GM19328 (cell line): Measurements from ENCODE around the gene FLRT1.

Experiments
- ATAC-seq: cut with Tn5 transposase; IDR thresholded peaks from one replicate; pipeline ENCODE4 v1.9.1; 2021; ENCODE audit warnings: mild to moderate bottlenecking, moderate library complexity; ENCODE audit not compliant: unreplicated experiment

The FLRT1 gene

GRCh38 chr11:64006398-64006797 lies 29.3 kb upstream of the FLRT1 start:
- ATAC-seq: no peak

DNA sequence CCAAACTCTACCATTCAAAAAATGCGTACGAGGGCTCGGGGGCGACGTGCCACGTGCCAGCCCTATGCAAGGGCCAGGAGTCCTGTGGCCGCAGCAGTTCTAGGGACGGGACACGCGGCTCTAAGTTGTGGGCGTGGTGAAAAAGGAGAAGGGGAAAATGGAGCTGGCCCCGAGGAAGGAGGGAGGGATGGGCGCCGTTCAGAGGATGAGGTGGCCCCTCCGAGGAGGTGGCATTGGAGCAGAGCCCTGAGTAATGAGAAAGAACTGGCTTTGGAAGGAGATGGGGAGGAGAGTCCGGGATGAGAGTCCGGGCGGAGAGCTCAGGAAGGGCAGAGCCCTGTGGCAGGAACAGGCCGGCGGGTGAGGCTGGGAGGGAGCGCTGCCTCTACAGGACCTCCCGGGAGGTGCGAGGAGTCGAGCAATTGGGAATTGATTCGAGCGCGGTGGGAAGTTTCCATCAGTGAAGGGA lies 28.5 kb upstream of the FLRT1 start:
- ATAC-seq: no peak

GRCh38 chr11:64007629-64008282 lies 28.0 kb upstream of the FLRT1 start:
- ATAC-seq: no peak

DNA sequence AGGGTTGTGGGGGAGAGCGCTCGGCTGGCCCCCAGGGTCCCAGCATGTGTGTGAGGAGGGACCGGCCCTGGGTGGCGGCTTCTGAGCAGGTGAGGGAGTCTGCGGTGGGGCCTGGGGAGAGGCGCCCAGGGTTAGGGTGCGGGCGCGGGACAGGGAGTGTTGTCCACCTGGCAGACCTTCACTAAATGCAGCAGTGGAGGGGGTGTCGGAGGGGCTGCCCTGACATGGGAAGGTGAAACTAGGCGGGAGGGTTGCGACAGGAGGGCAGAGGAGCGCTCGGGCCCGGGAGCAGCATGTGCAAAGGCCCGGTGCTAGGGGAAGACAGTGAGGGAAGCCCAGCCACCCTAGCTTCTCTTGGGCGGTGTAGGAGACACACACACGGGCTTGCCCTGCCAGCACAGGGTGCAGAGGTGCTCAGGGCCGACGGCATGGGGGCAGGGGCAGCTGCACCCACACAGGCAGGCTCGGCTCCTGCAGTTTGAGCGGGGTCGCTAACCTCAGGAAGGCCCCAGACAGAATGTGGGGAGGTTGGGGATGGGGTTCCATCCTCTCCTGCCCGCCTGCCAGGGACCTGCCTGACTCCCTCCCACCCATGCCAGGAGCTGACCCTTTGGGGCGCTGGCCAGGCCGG lies 27.3 kb upstream of the FLRT1 start:
- no peak for ATAC-seq

DNA sequence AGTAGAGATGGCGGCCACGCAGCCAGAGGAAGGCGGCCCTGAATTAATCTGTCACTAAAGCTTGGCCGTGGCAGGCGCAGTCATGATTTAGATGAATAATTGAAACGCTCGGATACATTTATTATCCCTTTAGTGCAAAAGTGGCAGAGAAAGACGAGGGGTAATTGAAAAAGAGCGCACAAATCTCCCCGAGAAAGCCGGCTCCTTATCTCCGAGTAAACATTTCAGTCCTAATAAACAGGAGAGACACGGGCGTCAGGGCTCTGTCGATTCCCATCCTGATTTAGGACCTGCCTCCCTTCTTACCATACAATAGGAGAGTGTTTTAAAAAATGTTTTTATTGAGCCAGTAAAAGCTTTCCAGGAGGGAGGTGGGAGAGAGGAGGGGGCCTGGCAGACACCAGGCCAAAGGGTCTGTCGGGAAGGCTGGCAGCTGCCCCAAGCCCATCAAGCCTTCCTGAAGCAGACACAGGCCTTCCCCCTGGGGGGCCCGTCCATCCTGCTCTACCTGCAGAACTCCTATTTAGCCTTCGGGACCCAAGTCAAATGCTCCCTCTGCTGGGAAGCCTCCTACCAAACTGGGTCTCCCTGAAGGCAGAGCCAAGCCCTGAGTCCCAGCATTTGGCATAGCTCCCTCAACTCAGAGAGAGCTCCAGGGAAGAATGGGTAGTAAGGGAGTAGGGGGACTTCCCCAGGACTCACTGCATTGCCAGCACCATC lies 26.7 kb upstream of the FLRT1 start:
- ATAC-seq: no peak

DNA sequence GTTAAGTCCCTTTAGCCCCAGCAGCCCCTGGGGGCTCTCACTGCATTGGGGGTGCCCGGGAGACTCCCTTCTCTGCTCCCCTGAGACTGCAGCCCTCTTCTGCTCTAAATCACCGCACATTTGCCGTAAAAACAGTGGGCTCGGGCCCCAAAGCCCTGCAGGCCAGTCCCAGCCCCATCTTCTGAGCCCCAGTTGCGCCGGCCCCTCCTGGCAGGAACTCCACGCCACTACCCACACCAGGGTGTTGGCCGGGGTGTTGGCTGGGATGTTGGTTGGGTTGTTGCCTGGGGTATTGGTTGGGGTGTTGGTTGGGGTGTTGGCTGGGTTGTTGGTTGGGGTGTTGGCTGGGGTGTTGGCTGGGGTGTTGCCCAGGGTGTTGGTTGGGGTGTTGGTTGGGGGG lies 26.0 kb upstream of the FLRT1 start:
- no peak for ATAC-seq

- ATAC-seq: no peak
Measured at GRCh38 chr11:64010783-64011182, 24.9 kb upstream of the FLRT1 start.

- no peak for ATAC-seq
Measured at GRCh38 chr11:64011371-64011770, 24.4 kb upstream of the FLRT1 start.

GRCh38 chr11:64013141-64013896 lies 22.4 kb upstream of the FLRT1 start:
- ATAC-seq: no peak

DNA sequence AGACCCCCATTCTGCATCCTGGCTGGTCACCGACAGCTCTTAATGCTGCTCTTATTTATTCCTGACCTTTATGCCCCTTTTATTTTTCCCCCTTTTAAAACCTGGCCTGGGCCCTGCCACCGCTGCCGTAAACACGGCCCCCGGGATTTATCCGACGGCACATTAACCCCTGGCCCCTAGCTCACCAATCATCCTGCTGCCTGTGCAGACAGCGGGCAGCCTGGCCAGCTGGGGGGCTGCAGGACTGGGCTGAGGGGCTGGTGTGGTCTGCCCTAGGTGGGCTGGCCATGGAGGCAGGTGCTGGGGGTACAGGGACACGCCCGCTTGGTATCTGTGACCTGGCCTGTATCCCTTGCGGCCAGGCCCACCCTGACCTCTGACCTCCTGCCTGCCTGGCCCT lies 21.4 kb upstream of the FLRT1 start:
- ATAC-seq: no peak

- no peak for ATAC-seq
Measured at GRCh38 chr11:64015510-64015909, 20.2 kb upstream of the FLRT1 start.

DNA sequence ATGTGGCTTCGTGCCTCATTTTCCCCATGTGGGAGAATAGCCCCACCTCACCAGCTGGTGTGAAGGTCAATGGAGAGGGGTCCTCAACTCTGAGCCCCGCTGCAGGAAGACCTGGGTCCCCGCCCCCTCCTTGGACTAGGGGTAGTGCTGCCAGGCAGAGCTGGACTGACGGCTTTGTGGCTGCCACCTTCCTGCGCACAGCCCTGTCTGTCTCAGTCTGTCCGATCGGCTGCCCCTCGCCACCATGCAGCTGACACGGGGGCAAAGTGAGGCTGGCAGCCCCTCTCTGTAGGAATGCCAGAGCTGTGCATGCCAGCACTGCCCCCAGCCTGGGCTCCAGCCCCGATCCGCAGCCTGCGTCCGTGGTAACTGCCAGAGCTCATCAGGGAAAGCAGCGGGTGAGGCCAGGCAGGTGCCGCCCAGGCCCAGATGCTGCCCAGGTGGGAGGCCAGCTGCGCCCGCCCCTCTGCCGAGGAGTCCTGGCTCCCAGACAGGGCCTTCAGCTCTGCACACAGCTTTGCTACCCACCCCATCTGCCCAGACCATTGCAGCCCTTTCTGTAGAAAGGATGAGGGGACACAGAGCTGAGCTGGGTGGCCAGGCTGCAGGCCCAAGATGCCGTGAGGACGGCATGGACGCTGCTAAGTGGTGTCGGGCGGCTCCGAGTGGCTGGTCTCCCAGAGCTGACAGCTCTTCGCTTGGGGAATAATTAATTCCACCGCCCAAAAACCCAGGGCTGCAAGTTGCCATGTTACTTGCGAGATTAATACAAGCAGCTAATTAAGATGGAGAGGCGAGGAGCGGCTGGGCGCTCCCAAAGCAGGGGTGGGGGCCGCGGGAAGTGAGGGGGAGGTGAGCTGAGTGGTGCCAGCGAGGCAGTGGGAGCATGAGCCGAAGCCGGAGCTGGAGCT lies 19.5 kb upstream of the FLRT1 start:
- ATAC-seq: no peak

GRCh38 chr11:64017945-64018224 lies 17.8 kb upstream of the FLRT1 start:
- ATAC-seq: no peak

GRCh38 chr11:64018310-64018709 lies 17.4 kb upstream of the FLRT1 start:
- ATAC-seq: no peak

DNA sequence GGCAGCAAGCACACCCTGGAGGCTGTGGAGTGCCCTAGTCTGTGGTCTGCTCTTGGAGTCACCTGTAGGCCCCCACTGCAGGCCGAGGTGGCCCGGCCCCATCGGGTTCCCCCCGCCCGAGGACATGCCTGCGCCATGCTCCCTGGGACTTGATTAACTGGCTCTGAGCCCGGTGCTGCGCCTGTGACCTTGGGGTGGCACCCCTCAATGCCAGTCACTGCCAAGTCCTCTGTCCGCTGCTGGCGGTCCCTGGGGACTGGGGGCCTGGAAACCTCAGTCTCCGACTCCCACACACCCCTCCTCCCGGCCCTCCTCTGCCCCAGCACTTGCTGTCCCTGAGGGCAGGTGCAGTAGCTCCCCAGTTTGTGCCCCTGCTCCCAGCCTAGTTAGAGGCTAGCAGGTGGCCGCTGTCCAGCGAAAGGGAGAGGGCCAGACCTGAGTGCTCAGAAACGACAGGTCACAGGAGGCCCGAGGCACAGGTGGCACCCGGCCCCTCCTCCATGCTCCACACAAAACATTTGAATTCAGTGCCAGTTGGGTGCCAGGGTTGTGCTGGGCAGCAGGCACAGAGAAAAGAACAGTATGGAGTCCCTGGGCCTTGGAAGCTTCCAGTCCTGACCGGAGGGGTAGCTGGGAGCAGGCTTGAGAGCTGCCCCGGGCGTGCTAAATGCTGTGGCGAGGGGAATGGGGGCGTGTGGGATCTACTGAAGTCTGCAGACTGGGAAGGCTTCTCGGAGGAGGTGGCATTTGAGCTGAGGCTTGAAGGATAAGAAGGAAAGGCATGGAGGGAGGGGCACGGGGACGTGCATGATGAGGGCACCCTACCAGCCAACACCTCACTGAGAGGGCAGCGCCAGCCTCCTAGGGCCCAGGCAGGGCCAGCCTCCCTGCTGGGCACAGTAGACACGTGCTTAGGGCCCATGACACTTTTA lies 16.4 kb upstream of the FLRT1 start:
- no peak for ATAC-seq

- no peak for ATAC-seq
Measured at GRCh38 chr11:64020976-64021756, 14.6 kb upstream of the FLRT1 start.

- no peak for ATAC-seq
Measured at GRCh38 chr11:64021757-64022093, 14.0 kb upstream of the FLRT1 start.

- ATAC-seq: no peak
Measured at GRCh38 chr11:64022125-64022784, 13.5 kb upstream of the FLRT1 start.
